ENCODE measurements around the gene TP73.
"Not testable (repeated sequence)": the region's sequence is repeated elsewhere in the genome, so short reads cannot be mapped to it uniquely, and the experiment has no call there.

Gene TP73

DNA sequence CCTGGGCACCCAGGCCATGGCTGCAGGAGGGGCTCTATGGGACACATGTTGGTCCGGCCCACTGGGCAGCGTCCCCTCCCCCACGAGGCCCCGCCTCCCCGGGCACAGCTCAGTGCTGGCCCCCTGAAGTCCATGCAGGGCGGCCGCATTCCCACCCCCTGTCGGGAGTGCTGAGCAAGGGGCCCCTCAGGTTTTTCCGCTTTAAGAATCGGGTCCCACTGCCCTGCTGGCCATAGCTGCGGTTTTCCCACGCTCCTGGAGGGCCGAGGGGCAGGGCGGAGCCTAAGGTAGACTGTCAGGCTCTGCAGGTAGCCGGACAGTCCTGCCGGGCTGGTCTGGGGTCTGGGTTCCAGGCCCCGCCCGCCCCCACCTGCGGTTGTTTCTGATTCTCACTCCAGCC, 56.5 kb downstream of the TP73 start:
- DNase-seq (ENCODE audit: low read depth): no peak

DNA sequence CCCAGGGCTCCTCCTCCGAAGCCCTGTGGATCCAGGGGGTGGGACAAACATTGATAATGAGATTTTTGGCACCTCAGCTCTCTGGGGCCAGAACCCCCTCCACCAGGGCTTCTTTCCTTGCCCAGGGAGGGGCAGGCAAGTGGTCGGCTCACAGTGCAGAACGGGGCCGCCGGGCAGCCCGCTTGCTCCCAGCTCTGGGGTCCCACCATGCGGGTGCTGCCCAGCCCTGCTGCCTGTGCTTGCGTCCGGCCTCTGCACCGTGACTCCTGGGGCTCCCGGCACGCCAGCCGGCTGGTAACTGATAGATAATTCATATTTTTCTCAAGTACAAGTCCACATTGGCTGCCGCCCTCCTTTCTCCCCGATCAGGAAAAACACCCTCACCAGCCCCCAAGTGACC, 57.9 kb downstream of the TP73 start:
- no peak for DNase-seq (ENCODE audit: low read depth)

DNA sequence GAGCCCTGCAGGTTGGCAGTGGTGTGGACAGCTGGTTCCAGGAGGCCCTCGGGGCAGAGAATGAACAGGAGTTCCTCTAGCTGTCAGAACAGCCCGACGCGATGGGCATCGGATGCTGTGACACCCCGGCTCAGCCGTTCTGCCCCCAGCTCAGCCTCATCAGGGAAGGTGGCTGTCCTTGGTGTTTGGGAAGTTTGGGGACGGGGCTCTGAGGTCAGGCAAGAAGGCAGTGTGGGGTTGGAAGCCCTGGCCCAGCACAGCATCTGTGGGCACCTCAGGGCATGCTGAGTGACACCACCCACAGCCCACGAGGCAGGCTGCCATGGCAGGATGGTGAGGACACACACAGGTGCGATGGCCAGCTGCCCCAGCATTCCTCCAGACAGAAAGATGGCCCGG, 59.1 kb downstream of the TP73 start:
- no peak for DNase-seq (ENCODE audit: low read depth)

DNA sequence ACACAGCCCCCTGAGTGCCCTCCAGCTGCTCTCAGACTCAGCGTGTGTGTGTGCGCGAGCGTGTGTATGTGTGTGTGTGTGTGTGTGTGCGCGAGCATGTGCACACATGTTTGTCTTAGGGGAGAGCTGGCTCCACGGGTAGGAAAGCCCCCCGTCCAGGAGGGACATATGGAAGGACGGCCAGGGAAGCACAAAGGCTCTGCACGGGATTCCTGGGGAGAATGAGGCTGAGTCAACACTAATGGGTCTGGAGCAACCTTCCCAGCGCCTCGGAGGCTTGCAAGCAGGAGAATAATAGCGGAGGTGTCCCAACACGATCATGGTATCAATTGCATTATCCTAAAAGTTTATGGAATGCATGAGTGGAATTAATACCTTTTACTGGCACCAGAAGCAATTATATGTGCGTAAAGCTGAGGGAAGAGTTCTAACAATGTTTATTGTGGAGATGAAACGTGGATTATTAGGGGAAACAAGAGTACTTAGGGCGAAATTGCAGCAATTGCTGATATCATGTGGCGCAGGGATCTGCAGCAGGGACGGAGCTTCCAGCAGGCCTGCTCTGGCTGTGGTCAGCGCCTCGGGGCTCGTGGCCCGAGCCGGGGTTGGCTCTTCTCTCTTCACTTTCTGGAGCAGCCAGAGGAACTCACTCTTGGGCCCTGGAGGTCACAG, 59.6 kb downstream of the TP73 start:
- DNase-seq (ENCODE audit: low read depth): no peak

DNA sequence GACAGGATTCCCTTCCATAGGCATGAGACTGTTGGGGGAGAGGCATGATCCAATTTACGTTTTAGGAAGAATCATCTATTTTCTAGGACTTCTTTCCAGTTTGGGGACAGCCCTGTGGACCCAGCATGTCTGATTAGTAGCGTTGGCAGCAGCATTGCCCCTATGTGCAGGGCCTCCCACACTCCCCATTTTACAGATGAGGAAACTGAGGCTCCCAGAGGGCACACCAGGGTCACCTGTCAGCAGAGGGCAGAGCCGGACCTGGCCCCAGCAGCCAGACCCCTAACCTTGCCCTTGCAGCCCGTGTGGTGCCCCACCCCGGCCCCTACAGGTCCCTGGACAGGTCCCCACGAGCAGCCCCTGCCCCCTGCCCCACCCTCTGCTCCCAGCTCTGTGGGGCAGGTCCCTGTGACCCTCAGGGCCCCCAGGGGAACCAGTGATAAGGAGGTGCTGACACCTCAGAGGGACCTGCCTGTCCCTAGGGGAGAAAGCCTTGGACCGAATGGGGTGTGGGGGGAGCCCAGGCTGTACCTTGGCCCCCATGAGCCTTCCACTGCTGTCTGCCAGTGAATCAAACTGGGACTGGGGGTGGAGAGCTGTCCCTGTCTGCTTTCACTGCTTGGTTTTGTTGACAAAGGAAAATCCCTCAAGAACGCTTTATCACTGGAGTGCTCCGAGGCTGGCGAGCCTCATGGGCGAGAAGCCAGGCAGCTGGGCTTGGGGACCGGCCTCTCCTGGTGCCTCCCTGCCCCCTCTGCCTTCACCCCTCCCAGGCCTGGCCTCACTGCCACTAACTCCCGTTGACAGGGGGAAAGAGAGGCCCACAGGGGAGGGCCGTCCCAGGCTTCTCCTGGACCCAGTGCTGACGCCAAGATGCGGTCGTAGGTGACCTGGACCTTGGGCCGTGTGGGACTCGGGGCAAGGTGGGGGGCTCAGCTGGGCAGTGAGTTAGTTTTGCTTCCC, 60.5 kb downstream of the TP73 start:
- DNase-seq (ENCODE audit: low read depth): no peak

DNA sequence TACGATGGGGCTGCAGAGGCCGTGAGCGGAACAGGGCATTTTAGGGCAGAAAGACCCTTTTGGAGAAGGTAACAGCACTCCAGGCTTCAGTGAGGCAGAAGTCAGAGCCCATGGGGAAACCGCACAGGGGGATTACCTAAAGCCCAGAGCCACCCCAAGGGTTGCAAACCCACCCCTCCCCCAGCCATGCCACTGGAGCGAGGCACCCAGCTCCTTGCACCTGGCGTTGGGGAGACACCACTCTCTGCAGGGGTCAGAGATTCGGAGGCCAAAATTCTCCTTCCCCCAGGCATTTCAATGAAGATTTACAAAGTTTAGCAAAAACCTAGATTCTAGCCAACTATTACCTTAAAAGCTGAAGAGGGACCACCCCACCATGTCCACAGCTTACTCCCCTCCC, 61.5 kb downstream of the TP73 start:
- DNase-seq (ENCODE audit: low read depth): no peak

DNA sequence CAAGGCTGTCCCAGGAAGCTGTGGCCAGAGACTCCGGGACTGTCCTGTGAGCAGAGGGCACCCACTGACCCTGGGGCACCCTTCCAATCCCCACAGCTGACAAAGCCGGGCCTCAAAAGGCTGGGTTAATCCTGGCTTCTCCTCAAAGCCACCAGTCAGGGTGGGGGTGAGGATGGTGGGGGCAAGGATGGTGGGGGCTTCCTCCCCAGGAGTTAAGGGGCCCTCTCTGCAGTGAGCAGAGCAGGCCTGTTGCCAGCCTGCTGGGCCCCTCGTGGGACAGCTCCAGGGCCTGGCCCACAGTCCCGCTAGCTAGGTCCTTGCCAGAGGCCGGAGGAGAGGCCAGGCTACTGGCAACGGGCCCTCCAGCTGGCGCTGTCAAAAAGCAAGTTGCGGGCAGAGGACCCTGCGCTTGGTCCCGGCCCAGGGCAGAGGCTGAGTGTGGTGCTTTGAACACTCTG, 62.0 kb downstream of the TP73 start:
- DNase-seq (ENCODE audit: low read depth): no peak

DNA sequence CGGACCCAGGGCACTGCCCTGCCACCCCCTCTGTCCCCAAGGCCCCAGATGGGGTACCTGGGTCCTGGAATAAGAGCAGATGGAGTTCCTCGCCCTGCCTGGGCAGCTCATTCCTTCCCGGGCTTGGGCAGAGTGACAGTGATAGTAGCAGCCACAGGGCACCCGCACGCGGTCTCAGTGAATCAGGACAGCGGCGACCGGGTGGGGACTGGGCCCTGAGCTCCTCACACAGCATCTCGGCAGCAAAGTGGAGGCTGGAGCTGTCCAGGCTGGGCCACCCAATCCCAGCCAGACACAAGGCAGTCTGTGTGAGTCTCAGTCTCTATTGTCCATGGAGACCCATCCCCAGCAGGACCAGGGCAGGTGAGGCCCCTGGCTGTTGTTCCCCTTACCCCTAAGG, 62.5 kb downstream of the TP73 start:
- DNase-seq (ENCODE audit: low read depth): no peak

DNA sequence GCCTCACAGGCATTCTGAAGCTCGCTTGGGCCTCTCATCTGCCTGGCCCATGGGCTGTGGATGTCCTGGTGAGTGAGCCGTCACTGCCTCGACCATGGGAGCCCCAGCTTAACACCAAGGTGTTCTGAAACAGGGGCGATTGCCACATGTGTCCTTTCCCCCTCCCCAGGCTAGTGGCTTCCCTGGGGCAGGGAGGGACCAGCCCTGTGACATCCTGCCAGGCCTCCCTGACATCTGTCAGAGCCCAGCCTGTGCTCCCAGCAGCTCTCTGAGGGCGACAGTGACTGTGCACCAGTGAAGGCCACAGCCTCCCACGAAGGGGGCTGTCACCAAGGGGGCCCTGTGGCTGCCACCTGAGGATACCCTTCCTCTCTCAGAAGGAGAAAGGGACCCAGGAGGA, 64.0 kb downstream of the TP73 start:
- DNase-seq (ENCODE audit: low read depth): no peak

DNA sequence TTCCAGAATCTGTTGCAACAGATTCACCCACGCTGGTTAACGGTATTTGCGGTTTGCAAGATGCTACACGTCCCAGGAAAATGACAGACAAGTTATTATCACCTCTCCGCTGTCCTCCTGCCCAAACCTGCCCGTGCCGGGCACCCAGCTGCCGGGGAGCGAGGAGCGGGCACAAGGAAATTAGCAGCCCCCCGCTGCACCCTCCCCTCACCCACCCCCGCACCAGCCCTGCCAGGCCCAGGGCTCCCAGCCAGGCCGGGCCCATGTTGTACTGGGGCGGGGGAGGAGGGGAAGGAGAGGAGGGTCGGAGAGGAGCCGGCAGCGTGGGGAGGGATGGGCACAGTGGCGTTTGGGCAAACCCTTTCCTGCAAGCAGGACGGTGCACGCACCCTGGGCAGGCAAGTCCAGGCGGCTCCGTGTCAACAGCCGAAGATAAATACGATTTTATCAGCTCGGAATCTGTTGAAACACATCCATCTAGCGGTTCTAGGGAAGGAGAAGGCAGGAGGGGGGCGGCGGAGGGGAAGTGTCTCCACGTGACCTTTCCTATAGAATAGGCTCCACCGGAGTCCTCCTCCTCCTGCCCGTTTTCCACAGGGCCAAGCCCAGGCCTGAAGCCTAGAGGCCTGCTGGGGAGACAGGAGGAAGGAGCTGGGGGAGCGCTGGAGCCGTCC, 64.9 kb downstream of the TP73 start:
- no peak for DNase-seq (ENCODE audit: low read depth)

DNA sequence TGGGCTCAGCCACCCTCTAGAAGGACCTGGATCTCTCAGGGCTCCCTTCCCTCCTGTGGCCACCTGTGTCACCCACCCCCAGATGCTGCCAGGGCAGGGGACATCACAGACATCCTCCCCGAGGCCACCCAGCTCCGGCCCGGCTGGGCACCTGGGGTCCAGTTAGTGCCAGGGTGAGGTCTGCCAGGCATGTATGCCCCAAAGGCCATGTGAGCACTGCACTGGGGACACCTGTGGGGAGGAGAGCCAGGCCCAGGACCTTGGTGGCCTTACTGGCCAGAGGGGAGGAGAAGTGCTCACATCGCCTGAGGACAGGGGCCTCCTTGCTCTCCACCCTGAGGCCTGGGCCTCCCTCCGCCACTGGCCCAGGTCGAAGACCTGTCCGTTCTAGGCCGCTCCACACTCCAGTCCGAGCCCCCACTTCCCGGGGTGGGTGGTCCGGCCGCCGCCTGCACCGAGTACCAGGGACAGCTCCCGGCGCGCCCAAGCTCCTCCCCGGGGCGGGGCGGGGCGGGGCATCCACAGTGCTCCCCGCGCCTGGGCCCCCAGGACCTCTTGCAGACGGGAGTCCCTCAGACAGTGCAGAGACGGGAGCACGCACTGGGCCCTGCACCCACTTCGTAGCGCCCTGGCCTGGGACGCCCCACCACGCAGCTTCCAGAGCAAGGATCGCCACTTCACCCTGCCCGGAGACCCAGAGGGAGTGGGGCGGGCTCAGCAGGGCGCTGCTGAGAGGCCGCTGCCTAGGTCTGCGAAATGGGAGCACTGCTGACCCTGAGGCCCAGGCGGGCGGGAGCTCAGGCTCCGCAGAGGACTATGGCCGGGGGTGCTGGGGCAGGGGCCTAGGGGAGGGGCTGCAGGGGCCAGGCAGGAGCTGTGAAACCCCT, 65.6 kb downstream of the TP73 start:
- DNase-seq (ENCODE audit: low read depth): no peak

DNA sequence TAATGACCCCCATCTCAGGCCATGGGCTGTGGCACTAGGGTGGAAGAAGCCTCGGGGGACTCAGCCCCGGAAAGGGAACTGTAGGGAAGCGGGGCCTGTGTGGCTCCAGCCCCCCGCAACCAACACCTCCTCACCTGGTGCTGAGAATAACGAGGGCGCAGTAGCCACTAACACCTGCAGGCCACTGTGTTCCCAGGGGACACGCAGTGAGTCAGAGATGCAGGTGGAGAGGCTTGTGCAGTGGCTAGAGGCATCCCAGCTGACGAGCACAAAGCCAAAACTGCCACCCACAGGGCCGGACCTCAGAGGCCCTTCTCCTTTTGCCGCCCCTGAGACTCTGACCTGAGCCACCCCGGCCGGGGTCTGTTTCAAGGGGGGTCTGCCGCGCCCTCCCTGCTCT, 66.4 kb downstream of the TP73 start:
- no peak for DNase-seq (ENCODE audit: low read depth)

DNA sequence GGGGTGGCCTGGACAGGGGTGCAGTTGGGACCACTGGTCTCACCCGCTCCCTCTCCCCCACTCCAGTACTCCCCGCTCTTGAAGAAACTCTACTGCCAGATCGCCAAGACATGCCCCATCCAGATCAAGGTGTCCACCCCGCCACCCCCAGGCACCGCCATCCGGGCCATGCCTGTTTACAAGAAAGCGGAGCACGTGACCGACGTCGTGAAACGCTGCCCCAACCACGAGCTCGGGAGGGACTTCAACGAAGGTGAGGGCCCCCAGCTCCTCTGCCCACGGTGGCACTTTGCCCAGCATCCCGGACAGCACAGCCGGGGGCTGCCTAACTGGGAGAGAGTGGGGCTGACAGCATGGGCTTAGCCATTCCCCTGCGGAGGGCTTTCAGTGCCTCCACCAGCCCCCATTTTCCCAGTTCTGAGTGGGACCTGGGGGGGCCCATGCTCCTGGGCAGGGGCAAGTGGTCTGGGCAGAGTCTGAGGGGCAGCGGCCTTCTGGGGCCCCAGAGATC, 69.7 kb downstream of the TP73 start:
- no peak for DNase-seq (ENCODE audit: low read depth)

DNA sequence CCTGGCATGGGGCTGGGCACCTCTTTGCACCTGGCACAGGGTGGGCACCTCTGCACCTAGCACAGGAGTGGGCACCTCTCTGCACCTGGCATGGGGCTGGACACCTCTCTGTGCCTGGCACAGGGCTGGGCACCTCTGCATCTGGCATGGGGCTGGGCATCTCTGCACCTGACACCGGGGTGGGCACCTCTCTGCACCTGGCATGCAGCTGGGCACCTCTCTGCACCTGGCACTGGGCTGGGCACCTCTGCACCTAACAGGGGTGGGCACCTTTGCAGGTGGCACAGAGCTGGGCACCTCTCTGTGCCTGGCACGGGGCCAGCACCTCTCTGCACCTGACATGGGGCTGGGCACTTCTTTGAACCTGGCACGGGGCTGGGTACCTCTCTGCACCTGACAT, 70.5 kb downstream of the TP73 start:
- DNase-seq (ENCODE audit: low read depth): no peak

DNA sequence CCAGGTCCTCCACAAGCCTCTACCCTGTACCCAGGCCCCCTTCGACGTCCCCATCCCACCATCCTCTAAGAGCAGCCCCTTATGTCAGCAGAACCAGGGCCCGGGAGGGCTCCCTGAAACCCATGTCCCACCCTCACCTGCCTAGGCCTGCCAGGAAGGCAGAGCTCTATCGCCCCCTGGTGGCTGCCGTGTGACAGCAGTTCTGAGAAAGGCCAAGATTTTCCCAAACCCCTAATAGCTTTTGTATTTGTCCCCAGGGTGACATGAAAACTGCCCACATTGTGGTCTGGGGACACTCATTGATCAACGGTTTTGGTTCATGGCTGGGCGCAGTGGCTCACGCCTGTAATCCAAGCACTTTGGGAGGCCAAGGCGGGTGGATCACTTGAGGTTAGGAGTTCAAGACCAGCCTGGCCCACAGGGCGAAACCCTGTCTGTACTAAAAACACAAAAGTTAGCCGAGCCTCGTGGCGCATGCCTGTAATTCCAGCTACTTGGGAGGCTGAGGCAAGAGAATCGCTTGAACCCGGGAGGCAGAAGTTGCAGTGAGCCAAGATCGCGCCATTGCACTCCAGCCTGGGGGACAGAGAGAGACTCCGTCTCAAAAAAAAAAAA, 72.2 kb downstream of the TP73 start:
- not testable (repeated sequence) for DNase-seq (ENCODE audit: low read depth)

DNA sequence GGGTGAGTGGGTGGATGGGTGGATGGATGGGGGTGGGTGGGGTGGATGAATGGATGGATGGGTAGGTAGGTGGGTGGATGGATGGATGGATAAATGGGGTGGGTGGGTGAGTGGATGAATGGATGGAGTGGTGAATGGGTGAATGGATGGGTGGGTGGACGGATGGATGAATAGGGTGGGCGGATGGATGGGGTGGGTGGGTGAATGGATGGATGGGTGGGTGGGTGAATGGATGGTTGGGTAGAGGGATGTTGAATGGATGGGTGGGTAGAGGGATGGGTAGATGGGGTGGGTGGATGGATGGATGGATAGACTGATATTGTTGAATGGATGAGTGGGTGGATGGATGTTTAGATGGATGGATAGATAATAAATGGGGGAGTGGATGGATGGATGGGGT, 73.0 kb downstream of the TP73 start:
- no peak for DNase-seq (ENCODE audit: low read depth)

DNA sequence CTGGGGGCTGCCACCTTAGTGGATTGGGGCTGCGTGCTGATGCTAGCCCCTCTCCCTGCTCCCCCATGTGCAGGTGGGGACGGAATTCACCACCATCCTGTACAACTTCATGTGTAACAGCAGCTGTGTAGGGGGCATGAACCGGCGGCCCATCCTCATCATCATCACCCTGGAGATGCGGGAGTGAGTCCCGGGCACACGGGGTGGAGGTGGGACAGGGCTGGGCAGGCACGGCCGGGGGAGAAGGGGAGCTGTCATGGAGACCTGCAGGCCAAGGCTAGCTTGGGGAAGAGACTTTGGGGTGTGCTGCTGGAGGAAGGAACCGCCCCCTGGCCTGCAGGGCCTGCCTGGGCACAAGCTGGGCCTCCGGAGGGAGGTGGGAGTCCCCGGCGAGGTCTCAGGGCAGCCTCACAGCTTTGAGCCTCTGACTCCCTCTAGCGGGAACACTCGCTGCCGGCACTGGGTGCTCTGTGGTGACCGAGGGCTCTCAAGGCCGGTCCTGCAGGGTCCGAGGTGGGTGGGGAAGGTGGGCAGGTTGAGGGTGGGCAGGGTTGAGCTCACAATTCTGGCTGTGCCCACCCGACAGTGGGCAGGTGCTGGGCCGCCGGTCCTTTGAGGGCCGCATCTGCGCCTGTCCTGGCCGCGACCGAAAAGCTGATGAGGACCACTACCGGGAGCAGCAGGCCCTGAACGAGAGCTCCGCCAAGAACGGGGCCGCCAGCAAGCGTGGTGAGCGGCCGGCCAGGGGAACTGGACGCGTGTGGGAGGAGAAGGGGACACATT, 74.9 kb downstream of the TP73 start:
- DNase-seq (ENCODE audit: low read depth): no peak

DNA sequence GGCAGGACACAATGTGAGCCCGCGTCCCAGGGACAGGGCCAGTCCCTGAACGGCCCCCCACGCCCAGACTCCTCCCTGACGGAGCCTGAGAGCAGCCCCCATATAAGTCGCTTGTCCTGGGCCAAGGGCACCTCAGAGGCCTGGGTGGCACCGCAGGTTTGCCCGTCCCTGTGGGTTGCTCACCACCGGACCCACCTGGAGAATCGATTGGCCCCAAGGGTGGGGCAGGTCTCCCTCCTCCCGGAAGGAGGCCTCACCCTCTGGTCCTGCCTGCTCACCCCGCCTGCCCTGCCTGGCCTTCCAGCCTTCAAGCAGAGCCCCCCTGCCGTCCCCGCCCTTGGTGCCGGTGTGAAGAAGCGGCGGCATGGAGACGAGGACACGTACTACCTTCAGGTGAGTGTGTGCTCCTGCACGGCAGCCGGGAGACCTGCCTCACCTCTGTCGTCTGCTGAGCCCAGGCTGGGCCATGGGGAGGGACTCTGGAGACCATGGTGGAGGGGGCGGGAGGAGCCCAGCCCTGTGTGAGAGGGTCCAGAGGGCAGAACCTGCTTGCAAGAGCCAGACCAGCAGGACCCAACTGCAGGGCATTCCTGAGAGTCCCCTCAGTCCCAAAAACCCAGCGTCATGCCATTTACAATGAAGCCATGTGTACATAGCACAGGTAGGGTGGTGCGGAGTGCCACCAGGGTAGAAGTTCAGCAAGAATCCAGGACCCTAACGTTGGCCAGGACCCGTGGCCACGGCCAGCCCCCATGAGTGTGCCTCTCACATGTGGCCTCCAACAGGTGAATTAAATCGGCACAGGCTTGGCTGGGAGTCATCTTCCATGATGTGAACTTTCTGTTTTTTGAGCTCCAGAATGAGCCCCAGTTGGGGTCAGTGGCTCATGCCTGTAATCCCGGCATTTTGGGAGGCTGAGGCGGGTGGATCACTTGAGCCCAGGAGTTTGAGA, 75.8 kb downstream of the TP73 start:
- no peak for DNase-seq (ENCODE audit: low read depth)

Measured in HS-5 (cell line).